GM12865 (cell line): Measurements from ENCODE around the gene HPN.
"Not testable (repeated sequence)": the region's sequence is repeated elsewhere in the genome, so short reads cannot be mapped to it uniquely, and the experiment has no call there.

ENCODE experiments used
- DNase-seq: peaks from one replicate; pipeline ENCODE4 v3.0.0; 2010; ENCODE audit warnings: low read depth
- H3K4me3 ChIP-seq: 2 replicates; pipeline ENCODE4 v1.5.1; 2011; ENCODE audit warnings: mild to moderate bottlenecking, low read depth, low read length, control low read depth
- CTCF ChIP-seq: IDR thresholded peaks from 2 replicates; pipeline ENCODE4 v1.5.1; 2011; ENCODE audit warnings: low read length, control low read depth, low read depth, inconsistent platforms; ENCODE audit not compliant: insufficient read depth; ENCODE audit errors: missing control alignments

The HPN gene

GRCh38 chr19:35048911-35049411 is 7.4 kb downstream of the HPN start:
- no peak for TF ChIP-seq CTCF
- H3K4me3 ChIP-seq, result no peak overlapping the region
- DNase-seq, result no peak

GRCh38 chr19:35049456-35049855 is 7.9 kb downstream of the HPN start:
- TF ChIP-seq CTCF, result no peak
- H3K4me3 ChIP-seq, result no peak overlapping the region
- DNase-seq, result no peak

GRCh38 chr19:35050662-35051061 is 9.1 kb downstream of the HPN start:
- H3K4me3 ChIP-seq, DNase-seq: not testable (repeated sequence)

GRCh38 chr19:35051268-35051667 is 9.7 kb downstream of the HPN start:
- DNase-seq, H3K4me3 ChIP-seq: not testable (repeated sequence)

- H3K4me3 ChIP-seq, result no peak overlapping the region
- DNase-seq, result no peak
- TF ChIP-seq CTCF, result no peak
Measured at GRCh38 chr19:35051796-35052195, 10.3 kb downstream of the HPN start.

GRCh38 chr19:35052599-35053190 is 11.2 kb downstream of the HPN start:
- TF ChIP-seq CTCF, result no peak
- H3K4me3 ChIP-seq, result no peak overlapping the region
- DNase-seq, result no peak

GRCh38 chr19:35053667-35054293 is 12.3 kb downstream of the HPN start:
- no peak for TF ChIP-seq CTCF

GRCh38 chr19:35054626-35055025 is 13.1 kb downstream of the HPN start:
- no peak for DNase-seq
- no peak overlapping the region for H3K4me3 ChIP-seq
- no peak for TF ChIP-seq CTCF

More at GRCh38 chr19:35053667-35054293, 12.3 kb downstream of the HPN start:
- H3K4me3 ChIP-seq, result no peak overlapping the region
- DNase-seq, result no peak
